Measurements from ENCODE around the gene ZAR1.

DNA sequence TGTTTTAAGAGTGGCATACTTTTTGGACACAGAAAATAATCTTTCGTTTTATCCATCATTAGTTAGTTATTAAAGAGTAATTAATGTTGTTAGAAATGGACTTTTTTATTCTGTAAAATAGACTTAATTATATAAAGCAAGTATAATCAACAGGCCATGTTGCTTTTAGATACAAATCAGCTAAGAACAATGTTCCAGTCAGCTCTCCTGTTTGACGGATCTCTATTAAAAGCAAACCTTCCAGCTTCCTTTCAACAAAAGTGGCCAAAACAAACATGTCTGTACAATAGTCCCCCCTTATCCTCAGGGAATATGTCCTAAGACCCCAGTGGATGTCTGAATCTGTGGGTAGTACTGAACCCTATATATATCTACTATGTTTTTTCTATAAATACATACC, 11.8 kb upstream of the ZAR1 start:
- TF ChIP-seq, protein P1, sequence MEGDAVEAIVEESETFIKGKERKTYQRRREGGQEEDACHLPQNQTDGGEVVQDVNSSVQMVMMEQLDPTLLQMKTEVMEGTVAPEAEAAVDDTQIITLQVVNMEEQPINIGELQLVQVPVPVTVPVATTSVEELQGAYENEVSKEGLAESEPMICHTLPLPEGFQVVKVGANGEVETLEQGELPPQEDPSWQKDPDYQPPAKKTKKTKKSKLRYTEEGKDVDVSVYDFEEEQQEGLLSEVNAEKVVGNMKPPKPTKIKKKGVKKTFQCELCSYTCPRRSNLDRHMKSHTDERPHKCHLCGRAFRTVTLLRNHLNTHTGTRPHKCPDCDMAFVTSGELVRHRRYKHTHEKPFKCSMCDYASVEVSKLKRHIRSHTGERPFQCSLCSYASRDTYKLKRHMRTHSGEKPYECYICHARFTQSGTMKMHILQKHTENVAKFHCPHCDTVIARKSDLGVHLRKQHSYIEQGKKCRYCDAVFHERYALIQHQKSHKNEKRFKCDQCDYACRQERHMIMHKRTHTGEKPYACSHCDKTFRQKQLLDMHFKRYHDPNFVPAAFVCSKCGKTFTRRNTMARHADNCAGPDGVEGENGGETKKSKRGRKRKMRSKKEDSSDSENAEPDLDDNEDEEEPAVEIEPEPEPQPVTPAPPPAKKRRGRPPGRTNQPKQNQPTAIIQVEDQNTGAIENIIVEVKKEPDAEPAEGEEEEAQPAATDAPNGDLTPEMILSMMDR (IDR thresholded peaks at IDR 0.05; ENCODE audit: insufficient read depth, low read depth, low read length) = no peak
- no peak for TF ChIP-seq EZH2 (IDR thresholded peaks at IDR 0.05; ENCODE audit: insufficient read depth, low read length)

All from astrocyte (in vitro differentiated cells and primary cell).